Right cardiac atrium (tissue), 5 donors: ENCODE measurements around the gene P2RY2. TPM values are rescaled to one million over a fixed set of nuclear protein-coding genes. Genes with fewer than 3 reads are reported as not detected.
A peak's percentile ranks its signal among the peaks of the same experiment; 100 is the strongest.
"Not testable (repeated sequence)": the region's sequence is repeated elsewhere in the genome, so short reads cannot be mapped to it uniquely, and the experiment has no call there.

Experiments used
- ATAC-seq, 2 donors: fragments of 200-7000 bp; cut with Tn5 transposase; one replicate each; pipeline versions ENCODE4 v1.8.0 to v1.9.1; 2020; ENCODE audit warnings: moderate library complexity in 2 of 2, mild to moderate bottlenecking in 1 of 2
- DNase-seq, 3 donors: peaks; one replicate each; pipeline ENCODE4 v3.0.0-alpha.2; 2020
- H3K27ac ChIP-seq: one replicate; pipeline ENCODE4 v1.5.1; 2013; ENCODE audit warnings: mild to moderate bottlenecking, low read length, control low read depth, moderate library complexity
- H3K27me3 ChIP-seq: one replicate; pipeline ENCODE4 v1.6.1; 2013; ENCODE audit not compliant: control insufficient read depth, insufficient read depth
- H3K4me1 ChIP-seq: one replicate; pipeline ENCODE4 v1.6.1; 2013; ENCODE audit warnings: low read length; ENCODE audit not compliant: control insufficient read depth, insufficient read depth
- H3K4me3 ChIP-seq: one replicate; pipeline ENCODE4 v1.5.1; 2013; ENCODE audit warnings: low read length, control low read depth
- H3K9me3 ChIP-seq: one replicate; pipeline ENCODE4 v1.6.1; 2013; ENCODE audit warnings: low read length; ENCODE audit not compliant: control insufficient read depth
- WGBS: extraction: QIAGEN DNeasy Blood & Tissue Kit; methylation state at CpG from one replicate; pipeline ENCODE4 v1.1.7; 2013; 5-methylcytosine and 5-hydroxymethylcytosine counted together
- intact Hi-C, 4 donors: fragments of 100-400 bp; cut with DNase I; formaldehyde crosslinking; loops; one replicate each; pipeline versions ENCODE4 v1.11.0 to v1.14.0; 2022 to 2023
- polyA plus RNA-seq: library from polyadenylated mRNA; stranded (reverse); fragments of 200-250 nt; gene quantifications from one replicate; pipeline ENCODE4 v1.2.3, GENCODE V29; 2013
- total RNA-seq, 4 donors: library from RNA; stranded (reverse); fragmentation: NEBNext Ultra II Directional; extraction: Animal tissue kit (Norgen Biotek cat#: 25700); gene quantifications; one replicate each; pipeline ENCODE4 v1.2.1, GENCODE V29; 2021
- donor health status: healthy with polysubstance abuse.
- donor health status: DM: no; HTN: yes; CAD: no.
- donor health status: DM: no; HTN: no; CAD: no.
- donor health status: DM: no; HTN: yes; CAD: no; lungs with severe emphysema.
- donor health status: DM: yes; HTN: yes; CAD: no.

P2RY2 gene
- total and polyA plus RNA-seq, 5 donors: 5.4 to 15.1 (median 9.1) TPM

DNA sequence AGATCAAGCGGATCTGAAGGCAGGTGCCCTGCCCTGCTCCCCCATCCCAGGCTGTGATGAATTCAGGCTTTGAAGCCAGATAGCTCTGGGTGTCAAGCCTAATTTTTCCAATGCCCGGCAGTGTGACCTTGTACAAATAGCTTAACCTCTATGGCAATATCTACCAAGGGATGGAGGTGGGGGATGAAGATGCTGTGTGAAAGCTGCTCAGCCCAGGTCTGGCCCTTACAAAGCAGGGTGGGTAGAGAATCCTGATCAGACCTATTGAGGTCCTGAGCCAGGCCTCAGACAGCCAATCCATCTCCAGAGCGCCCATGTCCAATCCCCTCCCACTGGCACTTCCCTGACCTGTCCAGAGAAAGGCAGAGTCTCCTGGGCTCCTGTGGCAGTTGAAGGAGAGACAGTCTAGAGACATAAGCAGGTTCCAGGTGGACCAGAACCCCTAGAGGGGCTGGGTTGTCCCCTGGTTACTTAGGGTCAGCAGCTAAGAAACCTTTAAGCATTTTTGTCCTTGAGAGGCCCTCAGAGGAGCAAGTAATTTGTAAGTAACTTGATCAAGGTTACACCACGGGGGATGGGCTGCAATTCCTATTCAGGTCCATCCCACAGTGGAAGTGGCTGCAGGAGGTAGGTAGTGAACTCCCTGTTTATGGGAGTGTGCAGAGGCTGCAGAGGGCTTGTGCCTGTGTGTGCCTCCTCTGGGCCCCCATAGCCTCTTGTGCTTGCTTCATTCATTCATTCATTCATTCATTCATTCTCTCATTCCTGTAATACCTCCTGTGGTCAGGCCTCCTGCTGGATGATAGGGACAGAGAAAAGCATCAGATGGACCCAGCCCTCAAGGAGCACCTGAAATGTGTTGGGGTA, 10.4 kb downstream of the P2RY2 start:
- intact Hi-C loops: no loop called here
- no peak for DNase-seq
- no peak for ATAC-seq
- Histone ChIP-seq H3K4me1 (peaks cover 4% of the 10 kb centered on the region), H3K4me3 (no peak overlapping the region), H3K27me3 (no peaks in the 10 kb centered on the region), H3K27ac (no peak overlapping the region), H3K9me3 (no peaks in the 10 kb centered on the region)
- 82% methylated on average over 4 of the region's 4 CpGs for WGBS

DNA sequence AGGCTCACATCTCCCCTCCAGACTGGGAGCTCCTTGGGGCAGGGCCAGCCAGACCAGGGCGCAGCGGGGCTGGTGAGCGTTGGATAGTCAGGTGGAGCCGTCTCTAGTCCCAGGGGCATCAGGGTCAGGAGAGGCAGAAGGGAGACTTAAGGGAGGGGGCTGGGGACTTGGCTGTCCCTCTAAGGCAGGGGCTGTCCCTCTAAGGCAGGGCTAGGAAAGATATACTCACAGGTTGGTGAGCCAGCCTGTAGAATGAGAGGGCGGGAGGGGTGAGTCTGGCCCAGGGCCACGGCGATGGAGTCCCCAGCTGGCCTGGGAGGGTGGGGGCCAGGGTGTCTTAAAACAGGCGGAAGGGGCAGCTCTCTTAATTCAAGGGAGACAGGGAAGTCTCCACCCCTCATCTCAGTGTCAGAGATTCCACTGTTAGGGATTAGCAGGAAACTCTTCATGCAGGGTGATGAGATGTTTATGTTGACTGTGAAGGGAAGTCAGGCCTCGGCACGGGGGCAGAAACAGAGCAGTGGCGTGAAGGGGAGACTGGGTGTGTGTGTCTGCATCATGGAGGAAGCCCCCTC, 11.3 kb downstream of the P2RY2 start:
- ATAC-seq: peak; percentile 49 to 86
- H3K4me1 ChIP-seq: peaks cover 4% of the 10 kb centered on the region

DNA sequence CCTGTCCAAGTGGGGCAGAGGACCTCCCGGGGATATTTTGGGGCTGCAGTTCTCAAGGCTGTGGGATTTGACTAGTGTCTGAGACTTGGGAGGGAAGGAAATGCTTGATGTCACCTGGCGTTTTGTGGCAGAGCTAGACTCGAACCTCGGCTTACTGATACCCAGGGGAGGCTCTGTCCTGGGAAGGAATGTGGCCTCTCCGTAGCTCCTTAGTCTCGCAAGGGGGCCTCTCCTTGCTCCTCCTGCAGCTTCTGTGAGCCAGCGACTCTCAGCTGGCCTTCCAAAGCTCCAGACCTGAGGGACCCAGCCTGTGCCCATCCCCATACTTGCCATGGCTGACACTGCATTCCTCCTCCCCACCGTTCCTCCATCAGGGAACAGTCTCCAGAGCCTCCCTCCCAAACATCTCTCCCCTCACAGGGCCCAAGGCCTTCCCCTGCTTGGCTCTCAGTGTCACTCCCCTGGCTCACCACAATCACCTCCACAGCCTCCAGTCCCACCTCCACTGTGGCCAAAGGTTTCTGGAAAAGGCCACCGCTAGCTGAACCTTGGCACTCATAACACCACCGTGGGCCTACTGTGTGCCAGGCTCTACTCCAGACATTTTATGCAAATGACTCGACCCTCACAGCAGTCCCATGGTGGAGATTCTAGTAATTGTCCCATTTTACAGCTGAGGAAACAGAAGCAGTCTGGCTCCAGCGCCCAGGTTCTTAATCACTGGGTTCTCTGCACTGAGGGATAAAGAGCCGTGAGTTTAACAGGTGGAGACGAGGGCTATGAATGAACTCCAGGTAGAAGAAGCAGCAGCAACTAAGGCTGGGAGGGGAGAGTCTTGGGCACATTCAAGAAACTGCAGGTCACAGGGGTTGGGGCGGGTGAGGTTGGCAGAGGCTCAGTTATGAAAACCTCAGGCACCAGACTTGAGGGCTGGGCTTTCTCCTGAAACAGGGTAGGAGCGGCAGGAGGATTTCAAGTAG, 12.1 kb downstream of the P2RY2 start:
- Histone ChIP-seq H3K4me1 (peaks cover 2% of the 10 kb centered on the region), H3K9me3 (no peaks in the 10 kb centered on the region), H3K27me3 (no peaks in the 10 kb centered on the region), H3K4me3 (no peak overlapping the region), H3K27ac (no peak overlapping the region)
- DNase-seq (no peak), ATAC-seq (no peak)
- WGBS: 72% methylated on average over 16 of the region's 16 CpGs
- intact Hi-C loops: loop anchor here in 1 of 4 donors (10.0 kb wide), 1 partner anchor 395 kb away; no protein-coding TSS in a partner anchor

More for the DNA sequence above, 11.3 kb downstream of the P2RY2 start:
- DNase-seq: peak; percentile 60 to 70 (median 67)
- no peaks in the 10 kb centered on the region for H3K27me3 ChIP-seq
- 57% methylated on average over 11 of the region's 11 CpGs for WGBS
- no peak overlapping the region for H3K27ac ChIP-seq
- intact Hi-C loops: no loop called here
- no peak overlapping the region for H3K4me3 ChIP-seq
- no peaks in the 10 kb centered on the region for H3K9me3 ChIP-seq

DNA sequence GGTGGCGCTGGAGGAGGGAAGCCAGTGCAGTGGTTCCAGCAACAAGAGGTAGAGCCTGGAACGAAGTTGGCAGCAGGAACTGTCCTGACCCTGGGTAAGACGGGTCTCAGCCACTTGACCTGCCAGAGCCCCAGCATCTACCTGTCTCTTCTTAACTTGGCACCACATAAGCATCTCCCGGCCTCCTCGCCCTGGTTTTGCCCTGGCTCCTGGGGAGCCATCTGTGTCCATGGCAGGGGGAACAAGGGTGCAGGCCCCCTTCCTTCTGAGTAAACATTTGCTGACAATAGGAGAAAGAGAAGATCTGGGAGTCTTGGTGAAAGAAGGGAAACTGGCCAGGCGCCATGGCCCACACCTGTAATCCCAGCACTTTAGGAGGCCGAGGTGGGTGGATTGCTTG, 12.8 kb downstream of the P2RY2 start:
- WGBS: 98% methylated on average over 7 of the region's 7 CpGs
- Histone ChIP-seq H3K9me3 (no peaks in the 10 kb centered on the region), H3K27ac (no peak overlapping the region), H3K4me3 (no peak overlapping the region), H3K4me1 (peaks cover 2% of the 10 kb centered on the region), H3K27me3 (no peaks in the 10 kb centered on the region)
- no peak for ATAC-seq
- intact Hi-C loops: loop anchor here in 1 of 4 donors (10.0 kb wide), 1 partner anchor 396 kb away; no protein-coding TSS in a partner anchor
- no peak for DNase-seq

DNA sequence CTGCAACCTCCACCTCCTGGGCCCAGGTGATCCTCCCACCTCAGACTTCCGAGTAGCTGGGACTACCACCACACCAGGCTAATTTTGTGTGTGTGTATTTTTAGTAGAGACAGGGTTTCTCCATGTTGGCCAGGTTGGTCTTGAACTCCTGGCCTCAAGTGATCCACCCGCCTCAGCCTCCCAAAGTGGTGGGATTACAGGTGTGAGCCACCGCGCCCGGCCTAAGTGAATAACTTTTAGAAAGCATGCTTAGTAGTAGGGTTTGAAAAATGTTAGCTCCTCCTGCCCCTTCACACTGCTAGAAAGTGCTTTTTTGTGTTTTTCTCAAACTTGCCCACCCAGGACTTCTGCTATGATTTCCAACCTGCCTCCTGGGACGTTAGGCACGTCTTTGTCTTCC, 14.4 kb downstream of the P2RY2 start:
- H3K9me3 ChIP-seq, H3K27ac ChIP-seq, H3K27me3 ChIP-seq, H3K4me3 ChIP-seq, ATAC-seq, H3K4me1 ChIP-seq, DNase-seq: not testable (repeated sequence)
- intact Hi-C loops: loop anchor here in 1 of 4 donors (10.0 kb wide), 1 partner anchor 398 kb away; no protein-coding TSS in a partner anchor
- 96% methylated on average over 7 of the region's 7 CpGs for WGBS

DNA sequence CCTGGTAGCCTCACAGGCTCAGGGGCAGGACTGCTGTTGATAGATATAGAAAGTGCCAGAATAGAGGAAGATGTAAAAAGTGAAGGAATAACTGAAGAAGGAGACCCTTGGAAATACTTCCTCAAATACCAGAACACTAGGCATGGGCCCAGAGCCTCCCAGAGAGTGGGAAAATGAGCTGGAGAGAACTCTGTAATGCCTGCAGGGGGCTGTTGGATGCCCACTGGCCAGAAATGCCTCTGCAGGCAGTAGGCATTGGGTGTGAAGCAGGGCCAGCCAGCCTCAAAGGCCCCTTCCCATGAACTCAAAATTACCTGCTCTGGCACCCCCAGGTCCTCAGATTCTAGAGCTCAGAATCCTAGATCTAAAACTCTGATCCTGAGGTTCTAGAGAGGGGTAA, 15.1 kb downstream of the P2RY2 start:
- H3K4me1 ChIP-seq: no peaks in the 10 kb centered on the region
- H3K9me3 ChIP-seq: no peaks in the 10 kb centered on the region
- ATAC-seq (no peak), DNase-seq (no peak)
- no peak overlapping the region for H3K27ac ChIP-seq
- H3K27me3 ChIP-seq: no peaks in the 10 kb centered on the region
- intact Hi-C loops: loop anchor here in 1 of 4 donors (10.0 kb wide), 1 partner anchor 398 kb away; no protein-coding TSS in a partner anchor
- H3K4me3 ChIP-seq: no peak overlapping the region

DNA sequence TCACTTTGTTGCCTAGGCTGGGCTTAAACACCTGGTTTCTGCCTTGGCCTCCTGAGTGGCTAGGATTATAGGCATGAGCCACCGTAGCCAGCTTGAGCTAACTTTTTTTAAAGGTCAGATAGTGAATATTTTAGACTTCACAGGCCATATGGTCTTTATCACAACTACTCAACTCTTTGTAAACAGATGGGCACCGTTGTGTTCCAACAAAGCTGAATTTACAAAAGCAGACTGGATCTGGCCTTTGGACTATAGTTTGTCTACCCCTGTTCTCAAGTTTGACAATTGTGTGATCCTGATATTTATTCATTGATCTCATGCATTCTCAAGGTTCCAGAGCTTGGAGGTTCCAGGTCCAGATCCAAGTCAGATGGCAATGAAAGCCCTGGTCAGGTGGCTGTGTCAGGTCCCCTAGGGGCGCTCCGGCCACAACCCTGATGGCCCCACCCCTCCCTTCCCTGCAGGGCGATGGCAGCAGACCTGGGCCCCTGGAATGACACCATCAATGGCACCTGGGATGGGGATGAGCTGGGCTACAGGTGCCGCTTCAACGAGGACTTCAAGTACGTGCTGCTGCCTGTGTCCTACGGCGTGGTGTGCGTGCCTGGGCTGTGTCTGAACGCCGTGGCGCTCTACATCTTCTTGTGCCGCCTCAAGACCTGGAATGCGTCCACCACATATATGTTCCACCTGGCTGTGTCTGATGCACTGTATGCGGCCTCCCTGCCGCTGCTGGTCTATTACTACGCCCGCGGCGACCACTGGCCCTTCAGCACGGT, 15.8 kb downstream of the P2RY2 start:
- DNase-seq (peak in 1 of 3 donors; percentile 27), ATAC-seq (no peak)
- 89% methylated on average over 23 of the region's 23 CpGs for WGBS
- no peaks in the 10 kb centered on the region for H3K9me3 ChIP-seq
- no peak overlapping the region for H3K4me3 ChIP-seq
- H3K27ac ChIP-seq: no peak overlapping the region
- no peaks in the 10 kb centered on the region for H3K27me3 ChIP-seq
- intact Hi-C loops: loop anchor here in 1 of 4 donors (10.0 kb wide), 1 partner anchor 399 kb away; no protein-coding TSS in a partner anchor
- no peaks in the 10 kb centered on the region for H3K4me1 ChIP-seq

DNA sequence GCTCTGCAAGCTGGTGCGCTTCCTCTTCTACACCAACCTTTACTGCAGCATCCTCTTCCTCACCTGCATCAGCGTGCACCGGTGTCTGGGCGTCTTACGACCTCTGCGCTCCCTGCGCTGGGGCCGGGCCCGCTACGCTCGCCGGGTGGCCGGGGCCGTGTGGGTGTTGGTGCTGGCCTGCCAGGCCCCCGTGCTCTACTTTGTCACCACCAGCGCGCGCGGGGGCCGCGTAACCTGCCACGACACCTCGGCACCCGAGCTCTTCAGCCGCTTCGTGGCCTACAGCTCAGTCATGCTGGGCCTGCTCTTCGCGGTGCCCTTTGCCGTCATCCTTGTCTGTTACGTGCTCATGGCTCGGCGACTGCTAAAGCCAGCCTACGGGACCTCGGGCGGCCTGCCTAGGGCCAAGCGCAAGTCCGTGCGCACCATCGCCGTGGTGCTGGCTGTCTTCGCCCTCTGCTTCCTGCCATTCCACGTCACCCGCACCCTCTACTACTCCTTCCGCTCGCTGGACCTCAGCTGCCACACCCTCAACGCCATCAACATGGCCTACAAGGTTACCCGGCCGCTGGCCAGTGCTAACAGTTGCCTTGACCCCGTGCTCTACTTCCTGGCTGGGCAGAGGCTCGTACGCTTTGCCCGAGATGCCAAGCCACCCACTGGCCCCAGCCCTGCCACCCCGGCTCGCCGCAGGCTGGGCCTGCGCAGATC, 16.5 kb downstream of the P2RY2 start:
- Histone ChIP-seq H3K9me3 (no peaks in the 10 kb centered on the region), H3K4me3 (no peak overlapping the region), H3K27ac (no peak overlapping the region), H3K4me1 (peaks cover 1% of the 10 kb centered on the region), H3K27me3 (no peaks in the 10 kb centered on the region)
- intact Hi-C loops: loop anchor here in 1 of 4 donors (10.0 kb wide), 1 partner anchor 400 kb away; no protein-coding TSS in a partner anchor
- WGBS: 94% methylated on average over 56 of the region's 56 CpGs
- no peak for ATAC-seq
- DNase-seq: peak in 1 of 3 donors; percentile 50

DNA sequence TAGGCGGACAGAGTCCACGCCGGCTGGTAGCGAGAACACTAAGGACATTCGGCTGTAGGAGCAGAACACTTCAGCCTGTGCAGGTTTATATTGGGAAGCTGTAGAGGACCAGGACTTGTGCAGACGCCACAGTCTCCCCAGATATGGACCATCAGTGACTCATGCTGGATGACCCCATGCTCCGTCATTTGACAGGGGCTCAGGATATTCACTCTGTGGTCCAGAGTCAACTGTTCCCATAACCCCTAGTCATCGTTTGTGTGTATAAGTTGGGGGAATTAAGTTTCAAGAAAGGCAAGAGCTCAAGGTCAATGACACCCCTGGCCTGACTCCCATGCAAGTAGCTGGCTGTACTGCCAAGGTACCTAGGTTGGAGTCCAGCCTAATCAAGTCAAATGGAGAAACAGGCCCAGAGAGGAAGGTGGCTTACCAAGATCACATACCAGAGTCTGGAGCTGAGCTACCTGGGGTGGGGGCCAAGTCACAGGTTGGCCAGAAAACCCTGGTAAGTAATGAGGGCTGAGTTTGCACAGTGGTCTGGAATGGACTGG, 17.2 kb downstream of the P2RY2 start:
- intact Hi-C loops: loop anchor here in 1 of 4 donors (10.0 kb wide), 1 partner anchor 401 kb away; no protein-coding TSS in a partner anchor
- Histone ChIP-seq H3K27ac (no peak overlapping the region), H3K4me3 (no peak overlapping the region), H3K4me1 (peaks cover 8% of the 10 kb centered on the region), H3K9me3 (no peaks in the 10 kb centered on the region), H3K27me3 (no peaks in the 10 kb centered on the region)
- WGBS: 91% methylated on average over 8 of the region's 8 CpGs
- DNase-seq (peak in 1 of 3 donors; percentile 25), ATAC-seq (no peak)
